PC-9 (cell line): ENCODE data around the gene ZCCHC7.

ENCODE experiments used
- CTCF ChIP-seq: fragments of 200-600 bp; sonication (generic); conservative IDR thresholded peaks from 2 replicates; pipeline ENCODE4 v1.6.1; 2017; ENCODE audit warnings: mixed run types, antibody characterized with exemption, mild to moderate bottlenecking, moderate library complexity
- EZH2 ChIP-seq: fragments of 200-600 bp; sonication (generic); IDR thresholded peaks from 2 replicates; pipeline ENCODE4 v1.8.0; 2017; ENCODE audit warnings: antibody characterized with exemption, low read depth

GRCh38 chr9:37311938-37312708 is 191.7 kb downstream of the ZCCHC7 start:
- TF ChIP-seq CTCF: no peak
- TF ChIP-seq EZH2: no peak
